Left hindlimb (tissue), 1 donor: ENCODE results near the gene KLF5.

ENCODE experiments used
- DNase-seq: peaks from one replicate; pipeline ENCODE4 v3.0.0-alpha.2; 2018

Gene KLF5

DNA sequence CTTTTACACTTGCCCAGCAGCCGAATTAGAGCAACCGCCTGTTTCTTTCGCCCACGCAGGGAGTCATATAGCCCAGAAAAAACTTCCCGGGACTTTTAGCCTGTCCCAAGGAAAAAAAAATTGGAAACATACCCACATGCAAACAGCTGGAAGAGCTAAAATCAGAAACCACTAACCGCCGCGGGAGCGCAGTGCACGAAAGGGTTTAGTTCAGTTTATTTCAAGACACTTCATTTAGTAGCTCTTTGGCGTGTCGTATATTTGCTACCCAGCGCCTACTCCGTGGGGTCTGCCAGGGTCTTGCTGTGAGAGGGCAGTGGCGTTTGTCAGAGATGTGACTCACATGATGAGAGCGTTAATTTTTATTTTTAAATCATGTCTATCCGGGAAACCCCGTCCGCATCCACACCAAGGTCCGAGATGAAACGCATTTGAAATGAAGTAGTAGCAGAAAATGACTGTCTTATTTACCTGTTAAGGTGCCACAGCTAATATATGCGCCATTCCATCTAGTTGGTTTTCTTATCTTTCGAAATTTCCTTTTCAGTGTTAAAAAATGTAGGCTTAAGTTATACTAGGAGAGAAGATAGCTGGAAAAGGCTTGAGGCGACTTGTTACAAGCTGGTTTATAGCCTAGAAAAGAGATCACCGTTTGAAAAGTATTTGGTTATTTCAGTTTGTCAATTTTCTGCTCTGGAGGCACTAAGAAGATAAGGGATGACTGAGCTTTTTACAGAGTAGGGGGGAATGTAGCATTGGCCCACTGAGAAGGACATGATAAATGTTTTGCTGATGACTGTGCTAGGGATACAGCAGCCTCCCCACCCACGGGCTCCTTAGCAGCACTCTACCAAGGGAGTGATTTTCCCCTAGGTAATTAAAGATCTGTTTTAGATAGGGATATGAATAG, 1.7 kb downstream of the KLF5 start:
- DNase-seq, result peak; percentile 69

DNA sequence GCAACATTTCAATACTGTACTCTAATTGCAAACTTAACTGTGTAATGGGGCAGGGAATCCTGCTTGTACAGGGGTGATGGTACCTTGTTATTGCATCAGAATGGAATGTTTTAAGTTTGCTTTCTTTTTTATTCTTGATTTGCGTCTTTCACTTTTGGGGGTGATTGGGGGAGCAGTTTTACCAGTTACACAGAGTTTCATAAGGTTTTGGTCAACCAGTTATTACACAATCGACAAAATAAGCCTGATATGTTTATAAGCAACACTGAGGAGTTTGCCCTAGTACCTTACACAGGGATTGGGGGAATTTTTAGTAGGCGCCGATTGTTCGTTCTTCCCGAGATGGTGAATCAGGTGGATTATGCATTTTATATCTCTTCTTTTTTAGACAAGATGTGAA, 2.7 kb downstream of the KLF5 start:
- no peak for DNase-seq

DNA sequence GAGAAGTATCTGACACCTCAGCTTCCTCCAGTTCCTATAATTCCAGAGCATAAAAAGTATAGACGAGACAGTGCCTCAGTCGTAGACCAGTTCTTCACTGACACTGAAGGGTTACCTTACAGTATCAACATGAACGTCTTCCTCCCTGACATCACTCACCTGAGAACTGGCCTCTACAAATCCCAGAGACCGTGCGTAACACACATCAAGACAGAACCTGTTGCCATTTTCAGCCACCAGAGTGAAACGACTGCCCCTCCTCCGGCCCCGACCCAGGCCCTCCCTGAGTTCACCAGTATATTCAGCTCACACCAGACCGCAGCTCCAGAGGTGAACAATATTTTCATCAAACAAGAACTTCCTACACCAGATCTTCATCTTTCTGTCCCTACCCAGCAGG, 3.1 kb downstream of the KLF5 start:
- no peak for DNase-seq

DNA sequence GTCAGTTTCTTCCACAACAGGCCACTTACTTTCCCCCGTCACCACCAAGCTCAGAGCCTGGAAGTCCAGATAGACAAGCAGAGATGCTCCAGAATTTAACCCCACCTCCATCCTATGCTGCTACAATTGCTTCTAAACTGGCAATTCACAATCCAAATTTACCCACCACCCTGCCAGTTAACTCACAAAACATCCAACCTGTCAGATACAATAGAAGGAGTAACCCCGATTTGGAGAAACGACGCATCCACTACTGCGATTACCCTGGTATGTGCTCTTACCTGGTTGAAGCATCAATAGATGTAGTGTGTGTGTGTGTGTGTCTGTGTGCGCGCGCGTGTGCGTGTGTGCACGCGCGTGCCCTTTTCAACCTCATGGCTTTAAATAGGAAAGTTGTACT, 3.7 kb downstream of the KLF5 start:
- DNase-seq, result no peak

DNA sequence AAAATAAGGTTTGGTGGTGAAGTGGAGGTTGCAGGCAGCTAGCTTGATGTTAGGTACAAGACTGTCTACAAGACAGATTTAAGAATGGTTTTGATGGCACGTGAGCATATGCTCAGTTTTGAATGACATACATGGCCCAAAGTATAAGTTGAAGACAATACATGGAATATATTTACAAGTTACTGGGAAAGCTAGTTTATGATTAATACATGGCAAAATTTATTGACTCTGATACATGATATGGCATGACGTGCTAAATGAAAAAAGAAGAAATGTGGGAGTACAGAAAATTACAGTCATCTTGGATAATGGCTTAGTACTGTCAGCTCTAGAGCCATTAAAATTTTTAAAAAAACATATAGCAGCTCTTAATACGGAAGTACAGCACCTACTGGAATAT, 4.4 kb downstream of the KLF5 start:
- no peak for DNase-seq

DNA sequence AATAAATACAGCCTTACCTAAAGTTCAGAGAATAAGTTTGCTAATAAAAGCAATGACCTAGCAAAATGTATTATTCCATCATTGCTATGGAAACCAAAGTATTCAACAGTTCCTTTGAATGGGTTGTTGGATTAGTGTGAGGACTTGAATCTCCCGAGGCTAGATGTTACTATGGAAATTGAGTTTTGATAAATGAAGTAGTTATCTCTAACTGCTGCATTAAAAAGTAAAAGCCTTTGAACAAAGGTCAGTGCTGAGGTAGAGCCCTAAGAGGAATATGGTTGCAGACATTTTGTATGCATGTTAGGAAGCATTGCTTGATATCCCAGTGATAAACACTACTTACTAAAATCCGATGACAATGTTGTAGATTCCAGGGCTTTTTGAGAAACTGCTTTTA, 6.2 kb downstream of the KLF5 start:
- DNase-seq, result no peak

DNA sequence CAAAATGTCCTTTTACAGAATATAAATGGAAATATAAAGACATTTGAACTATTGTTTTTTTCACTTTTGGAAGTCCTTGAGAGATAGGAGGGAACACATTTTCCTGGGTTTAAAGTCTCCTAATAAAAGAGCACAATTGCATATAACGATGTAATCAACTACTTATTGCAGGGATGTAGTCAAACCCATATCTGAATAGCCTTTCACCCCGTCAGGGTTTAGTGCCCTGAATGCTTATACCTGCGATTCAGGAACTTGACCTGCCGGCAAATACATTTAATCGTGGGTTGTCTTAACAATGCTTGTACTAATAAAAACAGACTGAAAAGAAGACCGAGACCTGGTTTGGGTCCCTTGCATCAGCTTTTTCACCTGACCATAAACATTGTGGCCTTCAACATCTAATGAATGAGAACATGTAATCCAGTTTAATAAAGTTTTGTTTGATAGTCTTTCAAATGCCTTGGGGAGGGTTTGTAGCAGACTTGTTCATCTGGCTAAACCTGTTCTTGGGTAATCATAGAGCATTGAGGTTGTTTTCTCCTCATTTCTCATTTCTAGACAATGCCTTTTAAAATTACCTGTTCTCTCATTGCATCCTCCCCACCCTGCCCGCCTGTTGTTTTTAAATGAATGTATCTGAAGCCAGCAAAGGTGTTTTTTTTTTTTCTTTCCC, 7.0 kb downstream of the KLF5 start:
- DNase-seq, result no peak

DNA sequence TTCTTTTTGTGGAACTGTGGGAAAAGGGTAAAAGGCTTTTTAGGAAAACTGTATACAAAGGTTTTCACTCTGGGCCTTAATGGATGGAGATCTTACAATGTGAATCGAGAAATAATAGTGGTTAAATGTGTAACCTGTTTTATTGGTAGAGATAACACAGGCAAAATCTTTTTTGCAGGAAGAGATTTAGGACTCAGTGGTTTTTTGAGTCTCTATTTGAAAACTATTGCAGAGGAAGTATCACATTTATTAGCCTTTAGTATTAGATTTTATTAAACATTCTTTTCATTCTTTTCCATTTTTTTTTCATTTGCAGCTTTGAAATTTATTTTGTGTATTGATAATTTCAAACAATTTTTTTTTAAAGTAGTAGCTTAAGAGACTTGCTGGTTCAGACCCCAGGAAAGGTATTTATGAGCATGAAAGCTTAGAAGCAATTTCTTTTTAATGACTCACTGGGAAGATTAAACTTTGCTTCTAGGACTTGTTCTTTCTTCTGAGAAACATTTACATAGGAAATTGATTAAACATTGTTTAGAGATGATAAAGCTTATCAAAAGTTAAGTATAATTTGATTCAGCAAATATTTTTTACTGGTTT, 10.5 kb downstream of the KLF5 start:
- no peak for DNase-seq

DNA sequence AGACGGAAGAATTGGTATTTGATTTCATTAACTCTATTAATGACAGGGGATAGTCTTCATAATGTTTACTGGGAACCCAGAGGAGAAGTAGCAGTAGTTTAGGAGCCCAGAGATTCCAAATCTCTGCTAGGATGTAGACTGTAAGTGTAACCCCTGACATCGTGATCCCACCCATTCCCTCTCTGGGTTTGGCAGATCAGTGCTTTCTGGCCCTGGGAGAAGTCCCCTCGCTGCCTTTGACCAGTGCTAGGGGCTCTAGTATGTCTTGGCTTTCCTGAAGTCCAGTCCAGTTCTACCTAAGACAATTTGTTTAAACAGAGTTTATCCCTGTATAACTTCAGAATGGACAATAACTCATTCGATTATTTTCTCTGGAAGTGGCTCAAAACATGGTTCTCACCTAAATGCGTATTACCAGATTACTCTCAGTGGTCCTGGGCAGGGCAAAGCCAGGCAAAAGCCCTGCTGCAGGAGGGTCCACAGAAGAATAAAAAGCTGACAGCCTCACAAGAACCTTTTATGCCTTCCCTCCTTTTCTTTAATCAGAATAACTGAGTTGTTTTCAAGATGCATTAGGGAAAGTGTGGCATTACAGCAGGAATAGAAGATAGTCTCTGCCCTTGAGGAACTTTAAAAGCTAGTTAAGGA, 11.8 kb downstream of the KLF5 start:
- no peak for DNase-seq

DNA sequence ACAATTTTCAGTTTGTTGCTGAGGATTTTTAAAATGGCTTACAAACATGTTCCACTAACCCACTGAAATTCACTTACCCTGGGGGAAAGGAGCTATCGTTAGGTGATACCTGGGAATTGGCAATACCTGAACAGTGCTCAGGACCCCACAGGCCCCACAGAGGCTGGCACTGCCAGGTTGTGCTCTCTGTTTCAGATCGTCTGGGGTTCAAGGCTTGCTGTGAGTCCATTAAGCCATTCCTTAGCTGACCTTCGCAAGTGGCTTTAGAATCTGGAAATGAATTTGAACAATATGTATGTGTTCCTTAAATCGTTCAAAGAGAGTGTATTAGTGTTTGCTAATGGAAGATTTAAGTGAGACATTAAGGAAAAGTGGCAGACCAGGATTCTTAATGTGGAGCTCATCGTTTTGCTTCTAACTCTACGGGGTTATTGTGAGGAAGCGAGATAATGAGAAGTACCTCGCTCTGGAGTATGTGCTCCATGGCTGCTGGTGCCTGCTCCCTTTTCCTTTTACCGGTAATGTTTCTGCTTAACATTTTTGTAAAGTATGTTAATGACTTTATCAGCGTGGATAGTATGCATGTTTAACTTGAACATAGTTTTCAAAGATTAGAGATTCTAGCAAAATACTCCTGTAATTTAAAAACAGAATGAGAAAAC, 13.6 kb downstream of the KLF5 start:
- DNase-seq, result no peak

DNA sequence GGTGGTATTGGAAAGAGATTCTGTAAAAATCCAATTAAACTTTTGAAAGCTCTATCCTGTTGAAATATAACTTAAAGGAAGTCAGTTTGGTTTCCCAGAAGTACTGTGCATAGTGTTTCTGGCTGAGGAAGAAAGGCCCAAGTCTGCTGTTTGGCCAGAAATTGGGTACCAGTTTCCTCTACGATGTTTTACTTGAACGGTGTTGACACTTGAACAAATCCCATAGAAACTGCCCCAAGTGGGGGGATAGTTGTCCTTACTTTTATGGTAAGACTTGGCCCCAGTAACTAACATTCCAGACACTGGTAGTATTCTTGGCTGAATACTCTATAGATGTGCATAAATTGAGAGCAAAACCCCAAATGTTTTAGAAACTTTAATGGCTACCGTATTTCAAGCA, 14.2 kb downstream of the KLF5 start:
- peak; percentile 40 for DNase-seq

DNA sequence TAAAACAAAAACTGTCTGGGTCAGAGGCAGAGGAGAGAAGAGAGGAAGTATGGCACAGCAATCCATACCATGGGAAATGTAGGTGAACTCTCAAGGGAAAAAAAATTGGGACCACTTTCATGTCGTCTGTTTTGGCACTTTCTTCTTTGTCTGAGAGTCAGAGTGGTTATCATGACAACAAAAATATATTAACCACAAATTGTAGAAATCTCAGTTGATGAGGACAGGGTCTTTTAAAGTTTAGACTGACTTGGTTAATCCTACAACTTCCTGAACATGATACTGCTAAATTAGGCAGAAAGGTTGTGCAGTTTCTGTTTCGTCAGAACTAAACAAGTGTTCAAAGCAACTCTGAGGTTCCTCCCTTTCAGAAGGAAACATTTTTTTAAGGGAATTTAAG, 15.2 kb downstream of the KLF5 start:
- no peak for DNase-seq

DNA sequence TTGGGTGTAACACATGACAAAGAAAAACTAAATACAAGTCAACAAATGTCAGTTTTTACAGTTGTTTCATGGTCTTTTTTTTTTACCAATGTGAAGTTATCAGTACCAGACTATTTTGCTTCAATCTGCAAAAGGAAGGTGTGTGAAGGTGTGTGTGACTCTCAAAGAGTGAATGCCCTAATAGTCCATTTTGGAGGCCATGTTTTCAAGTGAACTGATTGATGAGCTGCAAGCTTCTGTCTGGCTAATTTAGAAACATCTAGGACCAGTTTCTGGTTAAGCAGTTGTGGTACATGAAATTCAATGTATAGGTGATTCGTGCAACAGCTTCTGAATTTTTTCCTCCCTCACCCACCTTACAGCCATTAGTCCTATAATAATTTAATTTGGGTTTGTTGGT, 16.1 kb downstream of the KLF5 start:
- no peak for DNase-seq

DNA sequence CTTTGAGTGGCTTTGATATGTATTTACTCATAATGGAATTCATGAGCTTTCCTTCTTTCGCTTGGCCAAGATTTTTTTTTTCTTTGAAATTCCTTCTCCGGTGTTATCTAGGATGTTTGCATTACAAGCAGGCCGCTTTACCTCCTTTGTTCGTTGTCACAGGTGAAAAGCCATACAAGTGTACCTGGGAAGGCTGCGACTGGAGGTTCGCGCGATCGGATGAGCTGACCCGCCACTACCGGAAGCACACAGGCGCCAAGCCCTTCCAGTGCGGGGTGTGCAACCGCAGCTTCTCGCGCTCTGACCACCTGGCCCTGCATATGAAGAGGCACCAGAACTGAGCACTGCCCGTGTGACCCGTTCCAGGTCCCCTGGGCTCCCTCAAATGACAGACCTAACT, 16.7 kb downstream of the KLF5 start:
- no peak for DNase-seq

DNA sequence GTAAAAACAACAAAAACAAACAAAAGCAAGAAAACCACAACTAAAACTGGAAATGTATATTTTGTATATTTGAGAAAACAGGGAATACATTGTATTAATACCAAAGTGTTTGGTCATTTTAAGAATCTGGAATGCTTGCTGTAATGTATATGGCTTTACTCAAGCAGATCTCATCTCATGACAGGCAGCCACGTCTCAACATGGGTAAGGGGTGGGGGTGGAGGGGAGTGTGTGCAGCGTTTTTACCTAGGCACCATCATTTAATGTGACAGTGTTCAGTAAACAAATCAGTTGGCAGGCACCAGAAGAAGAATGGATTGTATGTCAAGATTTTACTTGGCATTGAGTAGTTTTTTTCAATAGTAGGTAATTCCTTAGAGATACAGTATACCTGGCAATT, 17.1 kb downstream of the KLF5 start:
- DNase-seq, result no peak

DNA sequence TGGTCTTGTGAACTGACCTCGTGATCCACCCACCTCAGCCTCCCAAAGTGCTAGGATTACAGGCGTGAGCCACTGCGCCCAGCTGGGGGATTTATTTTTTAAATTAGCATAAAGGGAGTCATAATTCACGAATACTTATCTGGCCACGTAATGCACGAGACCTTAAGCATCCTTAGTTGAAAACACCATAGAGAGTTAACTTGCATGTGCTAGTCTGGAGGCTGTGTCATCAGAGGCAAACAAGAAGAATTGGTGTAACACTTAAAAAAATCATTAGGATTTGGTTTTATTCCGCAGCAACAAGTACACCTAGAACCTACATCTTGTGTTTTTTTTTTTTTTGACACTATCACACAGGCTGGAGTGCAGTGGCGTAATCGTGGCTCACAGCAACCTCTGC, 19.1 kb downstream of the KLF5 start:
- DNase-seq, result no peak

DNA sequence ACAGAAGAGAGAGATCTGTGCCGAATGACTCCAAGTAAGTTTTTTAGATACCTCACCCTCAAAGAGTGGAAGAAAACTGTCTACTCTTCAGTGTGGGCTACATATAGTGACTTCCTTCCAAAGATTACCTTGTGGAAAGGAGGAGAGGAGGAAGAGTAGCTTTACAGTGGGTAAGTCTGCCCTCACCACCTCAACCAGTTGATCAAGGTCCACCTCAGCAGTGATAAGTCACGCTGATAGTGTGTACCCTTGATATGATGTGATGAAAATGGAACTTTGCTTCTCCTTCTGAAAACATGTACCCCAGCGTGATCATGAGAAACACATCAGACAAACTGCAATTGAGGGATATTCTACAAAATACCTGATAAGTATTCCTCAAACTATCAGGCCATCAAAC, 20.6 kb downstream of the KLF5 start:
- no peak for DNase-seq

DNA sequence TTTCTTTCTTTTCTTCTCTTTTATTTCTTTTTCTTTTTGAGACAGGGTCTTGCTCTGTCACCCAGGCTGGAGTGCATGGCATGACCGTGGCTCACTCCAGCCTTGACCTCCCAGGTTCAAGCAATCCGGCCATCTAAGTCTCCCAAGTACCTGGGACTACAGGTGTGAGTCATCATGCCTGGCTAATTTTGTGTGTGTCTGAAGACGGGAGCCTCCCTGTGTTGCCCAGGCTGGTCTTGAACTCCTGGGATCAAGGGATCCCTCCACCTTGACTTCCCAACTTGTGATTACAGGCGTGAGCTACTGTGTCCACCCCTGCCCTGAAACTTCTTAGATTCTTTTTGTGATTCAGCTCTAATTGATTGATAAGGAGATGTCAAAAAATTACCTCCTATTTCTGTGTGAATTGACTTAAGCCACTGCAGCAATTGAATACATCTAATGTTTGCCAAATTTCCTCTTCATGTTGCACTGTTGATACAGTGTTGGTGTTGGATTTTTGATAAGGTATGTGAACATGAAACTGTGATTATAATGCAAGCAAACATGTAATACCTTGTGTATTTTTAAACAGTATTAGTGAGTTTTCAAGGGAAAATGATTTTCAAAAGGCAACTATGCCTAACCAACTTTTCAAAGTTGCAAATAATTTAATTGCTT, 22.6 kb downstream of the KLF5 start:
- DNase-seq, result no peak

DNA sequence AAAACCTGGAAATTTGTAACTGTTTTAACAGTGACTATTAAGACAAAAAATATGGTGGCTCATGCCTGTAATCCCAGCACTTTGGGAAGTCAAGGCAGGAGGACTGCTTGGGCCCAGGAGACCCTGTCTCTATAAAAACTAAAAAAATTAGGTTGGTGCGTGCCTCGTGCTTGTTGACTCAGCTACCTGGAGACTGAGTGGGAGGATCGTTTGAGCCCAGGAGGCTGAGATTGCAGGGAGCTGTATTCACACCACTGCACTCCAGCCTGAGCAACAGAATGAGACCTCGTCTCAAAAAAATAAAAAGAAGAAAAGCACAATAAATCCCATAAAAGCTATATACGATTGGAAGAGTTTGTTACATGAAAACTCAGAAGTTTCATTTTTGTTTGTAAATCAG, 23.7 kb downstream of the KLF5 start:
- DNase-seq, result no peak

DNA sequence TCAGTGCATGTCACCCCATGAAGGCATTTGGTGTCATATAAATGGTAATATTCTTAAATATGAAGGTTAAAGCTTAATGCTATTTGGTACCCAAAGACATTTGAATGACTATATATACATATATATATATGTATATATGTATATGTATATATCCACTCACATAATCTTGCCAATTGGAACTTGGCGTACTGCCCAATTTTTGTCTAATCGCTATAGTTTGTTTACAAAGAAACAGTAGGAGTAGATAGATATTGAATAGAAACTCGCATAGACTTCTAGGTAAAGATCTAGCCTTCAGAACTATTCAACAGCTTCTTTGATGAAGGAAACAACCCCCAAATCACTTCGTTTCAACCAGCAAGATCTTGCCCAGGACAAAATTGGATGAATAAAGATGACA, 24.1 kb downstream of the KLF5 start:
- no peak for DNase-seq

DNA sequence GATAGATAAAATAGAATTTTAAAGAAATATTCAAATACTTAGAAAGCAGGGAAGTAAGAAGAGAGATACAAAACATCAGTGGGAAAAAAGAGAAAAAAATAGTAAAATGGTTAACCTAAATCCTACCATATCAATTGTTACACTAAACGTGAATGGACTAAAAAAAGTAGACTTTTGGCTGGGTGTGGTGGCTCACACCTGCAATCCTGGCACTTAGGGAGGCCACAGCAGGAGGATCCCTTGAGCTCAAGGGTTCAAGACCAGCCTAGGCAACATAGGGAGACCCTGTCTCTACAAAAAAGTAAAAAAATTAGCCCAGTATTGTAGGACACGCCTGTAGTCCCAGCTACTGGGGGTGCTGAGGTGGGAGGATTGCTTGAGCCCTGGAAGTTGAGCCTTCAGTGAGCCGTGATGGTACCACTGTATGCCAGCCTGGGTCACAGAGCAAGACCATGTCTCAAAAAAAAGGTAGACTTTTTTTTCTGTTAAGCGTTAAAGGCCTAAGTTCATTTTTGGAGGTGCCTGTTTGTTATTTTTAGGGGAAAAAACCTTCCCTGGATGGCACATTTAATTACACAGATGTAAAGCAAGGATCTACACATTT, 29.6 kb downstream of the KLF5 start:
- DNase-seq, result no peak

DNA sequence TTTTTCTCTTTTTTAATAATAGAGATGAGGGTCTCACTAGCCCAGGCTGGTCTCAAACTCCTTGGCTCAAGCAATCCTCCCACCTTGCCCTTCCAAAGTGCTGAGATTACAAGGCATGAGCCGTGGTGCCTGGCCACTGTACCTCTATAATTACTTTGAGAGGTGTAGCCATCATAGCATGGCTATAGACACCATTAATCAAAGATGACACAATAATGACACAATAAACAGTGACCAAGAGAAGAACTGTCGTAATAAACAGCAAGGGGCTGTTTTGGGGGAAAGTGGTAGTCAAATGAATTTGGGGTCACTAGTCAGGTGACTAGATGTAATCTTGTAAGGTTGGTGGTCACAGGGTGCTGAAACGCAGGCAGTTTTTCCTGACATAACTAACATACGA, 30.4 kb downstream of the KLF5 start:
- no peak for DNase-seq
